Rectal smooth muscle tissue (tissue), 1 donor: ENCODE data around the gene PHC2.

Experiments
- H3K27ac ChIP-seq: one replicate; pipeline ENCODE4 v1.7.0; 2013; ENCODE audit warnings: low read depth, low read length, inconsistent platforms
- H3K27me3 ChIP-seq: one replicate; pipeline ENCODE4 v1.7.0; 2013; ENCODE audit warnings: low read length; ENCODE audit not compliant: control insufficient read depth, insufficient read depth
- H3K36me3 ChIP-seq: one replicate; pipeline ENCODE4 v1.7.0; 2013; ENCODE audit warnings: low read length; ENCODE audit not compliant: control insufficient read depth, insufficient read depth
- H3K4me1 ChIP-seq: one replicate; pipeline ENCODE4 v1.7.0; 2013; ENCODE audit warnings: low read length; ENCODE audit not compliant: control insufficient read depth, insufficient read depth
- H3K4me3 ChIP-seq: one replicate; pipeline ENCODE4 v1.7.0; 2013; ENCODE audit warnings: low read length
- H3K9ac ChIP-seq: one replicate; pipeline ENCODE4 v1.7.0; 2013; ENCODE audit warnings: low read length

PHC2 gene

DNA sequence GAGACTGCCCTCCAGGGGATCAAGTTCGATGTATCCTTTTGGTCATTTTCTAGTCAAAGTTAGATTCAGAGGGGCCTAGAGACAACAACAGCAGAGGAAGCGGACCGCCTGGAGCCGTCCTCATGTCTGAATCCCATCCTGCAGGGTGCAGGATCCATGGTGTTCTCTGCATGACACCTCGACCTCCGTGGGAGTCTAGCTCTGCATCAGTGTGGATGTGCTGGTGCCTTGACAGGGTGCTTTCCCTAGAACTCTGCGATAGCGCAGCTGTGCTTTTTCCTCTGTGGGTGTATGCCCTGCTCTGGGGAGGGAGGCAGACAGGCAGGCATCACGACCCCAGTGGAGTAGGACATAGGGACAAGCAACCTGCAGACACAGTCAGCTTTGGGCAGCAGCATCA lies 61.8 kb downstream of the PHC2 start:
- Histone ChIP-seq H3K9ac (no peak overlapping the region), H3K27ac (no peak overlapping the region), H3K4me1 (peaks cover 26% of the 10 kb centered on the region), H3K4me3 (no peak overlapping the region), H3K27me3 (no peaks in the 10 kb centered on the region), H3K36me3 (no peaks in the 10 kb centered on the region)

DNA sequence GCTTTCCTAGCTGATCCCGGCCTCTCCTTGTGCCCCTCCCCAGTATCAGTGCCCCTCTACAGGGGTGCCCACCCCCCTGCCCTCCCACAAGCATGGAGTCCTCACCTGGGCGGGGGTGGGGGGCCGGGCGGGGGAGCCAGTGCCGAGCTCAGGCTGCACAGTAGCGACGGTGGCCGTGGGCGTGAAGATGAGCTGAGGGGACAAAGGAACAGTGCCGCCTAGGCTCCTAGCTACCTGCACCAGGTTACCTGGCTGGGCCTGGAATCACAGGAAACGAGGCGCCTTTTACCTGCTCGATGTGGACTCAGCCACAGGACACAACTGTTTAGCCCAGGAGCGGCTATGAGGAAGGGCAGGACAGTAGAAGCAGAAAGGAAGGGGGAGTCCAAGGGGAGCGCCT lies 62.5 kb downstream of the PHC2 start:
- H3K9ac ChIP-seq: no peak overlapping the region
- H3K27ac ChIP-seq: no peak overlapping the region
- H3K36me3 ChIP-seq: no peaks in the 10 kb centered on the region
- no peaks in the 10 kb centered on the region for H3K27me3 ChIP-seq
- no peak overlapping the region for H3K4me3 ChIP-seq
- H3K4me1 ChIP-seq: peaks cover 31% of the 10 kb centered on the region

DNA sequence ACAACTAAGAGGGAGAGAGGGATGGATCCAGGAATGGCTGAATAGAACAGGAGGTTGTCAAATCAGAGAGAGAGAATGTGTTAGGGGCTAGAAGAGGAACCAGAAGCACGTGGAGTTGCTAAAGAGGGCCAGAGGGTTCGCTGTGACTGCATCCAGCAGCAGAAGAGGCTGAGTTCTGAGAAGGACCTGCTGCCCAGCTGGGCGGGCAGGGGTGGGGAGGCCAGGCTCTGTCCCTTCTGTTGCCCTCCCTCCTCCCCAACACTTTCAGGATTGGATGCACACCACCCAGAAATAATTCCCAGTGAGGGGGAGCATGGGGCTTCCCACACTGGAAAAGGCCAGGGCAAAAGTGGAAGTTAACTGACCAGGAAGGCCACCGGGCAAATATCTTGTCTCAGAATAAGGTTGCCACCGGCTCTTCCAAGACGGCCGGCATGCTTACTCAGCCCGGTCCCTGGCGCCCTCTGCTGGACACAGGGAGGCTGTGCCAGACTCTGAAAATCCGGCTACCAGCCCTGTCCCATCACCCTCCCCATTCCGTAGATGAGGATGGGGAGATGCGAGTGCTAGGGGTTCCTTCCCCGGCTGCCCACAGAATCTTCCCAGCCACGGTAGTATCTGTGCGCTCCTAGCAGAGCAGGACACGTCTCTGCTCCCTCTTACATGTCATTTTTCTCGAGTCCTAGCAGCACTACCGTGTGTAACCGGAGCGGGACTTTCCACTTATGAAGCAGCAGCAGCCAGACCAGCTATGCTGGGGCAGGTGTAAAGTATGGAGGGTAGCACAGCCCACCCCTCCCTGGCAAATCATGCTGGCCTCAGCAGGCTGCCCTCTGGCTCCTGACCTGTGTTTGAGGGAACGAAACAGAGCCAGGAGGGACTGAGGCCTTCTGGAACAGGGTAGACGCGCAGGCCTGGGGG lies 63.1 kb downstream of the PHC2 start:
- Histone ChIP-seq H3K4me3 (no peak overlapping the region), H3K27me3 (no peaks in the 10 kb centered on the region), H3K9ac (peak overlapping the region; percentile 11), H3K4me1 (peaks cover 33% of the 10 kb centered on the region), H3K36me3 (no peaks in the 10 kb centered on the region), H3K27ac (peak overlapping the region; percentile 53)

DNA sequence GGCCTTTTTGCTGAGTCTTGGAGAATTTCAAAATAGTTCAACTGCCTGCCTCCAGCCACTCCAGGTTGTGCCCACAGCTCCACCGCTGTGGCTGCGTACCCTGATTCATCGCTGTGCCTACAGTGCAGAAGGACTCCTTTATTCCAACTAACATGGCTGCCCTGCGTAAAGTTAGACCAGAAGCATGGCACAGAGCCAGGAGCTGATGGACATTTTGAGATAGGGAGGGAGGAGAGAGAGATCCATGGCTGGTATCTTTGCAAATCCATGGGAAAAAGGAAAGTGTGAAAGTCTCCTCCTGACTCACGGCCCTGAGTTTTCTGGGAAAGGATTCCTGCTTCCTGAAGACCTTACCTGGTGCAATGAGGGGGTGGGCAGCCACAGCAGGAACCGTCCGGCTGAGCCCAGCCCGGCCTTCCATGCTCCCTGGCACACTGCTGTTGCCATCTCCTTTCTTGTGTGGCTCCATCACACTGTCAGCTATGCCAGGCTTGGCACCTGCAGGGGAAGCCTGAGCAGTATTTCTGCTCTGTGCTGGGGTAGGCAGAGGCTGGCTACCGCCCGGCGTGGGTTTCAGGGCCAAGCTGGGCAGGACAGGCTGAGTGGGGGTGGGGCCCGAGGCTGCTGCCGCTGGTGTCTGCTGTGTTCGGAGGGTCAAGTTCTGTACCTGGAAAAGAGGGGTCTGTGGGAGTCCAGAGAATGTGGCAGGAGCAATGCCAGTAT lies 64.0 kb downstream of the PHC2 start:
- Histone ChIP-seq H3K9ac (no peak overlapping the region), H3K27ac (no peak overlapping the region), H3K36me3 (no peaks in the 10 kb centered on the region), H3K4me3 (no peak overlapping the region), H3K27me3 (no peaks in the 10 kb centered on the region), H3K4me1 (peaks cover 33% of the 10 kb centered on the region)

DNA sequence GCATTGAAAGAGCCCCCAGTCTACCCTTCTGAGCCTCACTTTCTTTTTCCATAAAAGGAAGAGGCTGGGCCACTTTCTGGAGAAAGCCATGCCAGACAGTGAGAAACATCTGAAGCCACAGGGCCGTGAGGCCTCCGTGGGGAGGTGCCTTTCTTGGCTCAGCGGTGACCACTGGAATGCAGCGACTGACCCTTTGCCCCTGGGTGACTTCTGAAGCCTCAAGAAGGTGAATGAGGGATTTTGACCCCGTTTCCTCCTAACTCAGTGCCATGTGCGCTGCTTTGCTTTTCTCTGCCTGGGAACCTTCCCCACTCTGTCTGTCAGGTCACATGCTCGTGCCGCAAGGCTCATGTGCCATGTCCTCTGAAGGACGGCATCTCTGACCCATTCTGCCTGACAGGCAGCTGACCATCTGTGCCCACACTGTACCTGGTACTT lies 65.3 kb downstream of the PHC2 start:
- H3K4me1 ChIP-seq: peaks cover 33% of the 10 kb centered on the region

DNA sequence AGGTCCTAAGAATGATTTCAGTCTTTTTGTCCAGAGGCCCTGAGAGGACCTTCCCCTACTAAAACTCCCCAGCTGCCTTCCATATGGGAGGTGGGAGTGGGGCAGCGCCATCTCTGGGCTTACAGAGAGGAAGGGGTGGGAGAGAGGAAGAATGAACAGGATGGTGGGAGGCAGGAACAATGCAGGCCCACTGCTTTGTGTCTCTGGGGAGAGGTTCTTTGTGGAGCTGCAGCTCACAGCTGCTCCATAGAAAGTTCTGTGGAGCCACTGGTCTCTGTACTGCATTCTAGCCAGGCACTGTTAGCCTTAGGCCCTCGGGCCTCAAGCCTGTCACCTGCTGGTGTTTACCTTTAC lies 66.4 kb downstream of the PHC2 start:
- peak overlapping the region; percentile 74 for H3K27ac ChIP-seq
- no peak overlapping the region for H3K4me3 ChIP-seq
- H3K9ac ChIP-seq: no peak overlapping the region
- H3K4me1 ChIP-seq: peaks cover 33% of the 10 kb centered on the region
- no peaks in the 10 kb centered on the region for H3K36me3 ChIP-seq
- no peaks in the 10 kb centered on the region for H3K27me3 ChIP-seq

More for the DNA sequence above, 65.3 kb downstream of the PHC2 start:
- H3K9ac ChIP-seq: no peak overlapping the region
- H3K4me3 ChIP-seq: no peak overlapping the region
- no peaks in the 10 kb centered on the region for H3K36me3 ChIP-seq
- no peaks in the 10 kb centered on the region for H3K27me3 ChIP-seq
- H3K27ac ChIP-seq: peak overlapping the region; percentile 74

DNA sequence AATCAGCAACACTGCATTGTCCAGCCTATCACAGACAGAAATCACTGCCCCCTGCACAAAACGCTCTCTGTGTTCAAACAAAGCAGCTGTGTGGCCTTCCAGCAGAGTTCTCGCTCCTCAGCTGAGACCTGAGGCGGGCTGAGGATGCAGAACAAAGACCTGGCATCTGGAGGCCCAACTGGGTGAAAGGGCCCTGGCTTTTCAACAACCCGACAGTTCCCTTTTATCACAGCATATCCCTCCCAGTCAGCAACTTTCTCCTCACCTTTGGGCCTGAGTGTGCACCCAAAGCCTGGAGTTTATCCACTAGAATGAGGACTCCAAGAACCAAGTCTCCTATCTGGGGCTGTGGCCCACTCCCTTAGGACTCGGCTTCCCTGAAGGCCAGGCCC lies 67.4 kb downstream of the PHC2 start:
- Histone ChIP-seq H3K27me3 (no peaks in the 10 kb centered on the region), H3K27ac (peak overlapping the region; percentile 74), H3K4me1 (peaks cover 33% of the 10 kb centered on the region), H3K4me3 (no peak overlapping the region), H3K9ac (no peak overlapping the region), H3K36me3 (no peaks in the 10 kb centered on the region)

DNA sequence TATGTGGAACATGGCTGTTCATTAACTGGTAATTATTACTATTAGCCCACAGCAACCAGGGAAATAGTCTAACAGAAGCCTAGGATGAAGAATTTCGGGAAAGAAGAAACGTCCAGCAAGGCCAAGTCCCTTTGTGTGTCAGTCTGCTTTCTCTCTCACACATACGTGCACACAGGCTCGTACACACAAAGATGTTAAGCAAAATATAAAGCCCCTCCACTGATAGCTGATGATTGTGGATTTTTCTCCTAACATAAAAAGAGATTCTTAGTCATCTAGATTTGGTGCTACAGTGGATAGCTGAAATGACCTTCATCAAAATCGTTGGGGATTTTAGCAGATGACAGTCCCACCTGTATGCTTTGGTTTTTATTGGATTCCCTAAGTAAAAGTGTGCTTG lies 67.9 kb downstream of the PHC2 start:
- Histone ChIP-seq H3K9ac (no peak overlapping the region), H3K27me3 (no peaks in the 10 kb centered on the region), H3K36me3 (no peaks in the 10 kb centered on the region), H3K4me3 (no peak overlapping the region), H3K27ac (peak overlapping the region; percentile 74), H3K4me1 (peaks cover 33% of the 10 kb centered on the region)

DNA sequence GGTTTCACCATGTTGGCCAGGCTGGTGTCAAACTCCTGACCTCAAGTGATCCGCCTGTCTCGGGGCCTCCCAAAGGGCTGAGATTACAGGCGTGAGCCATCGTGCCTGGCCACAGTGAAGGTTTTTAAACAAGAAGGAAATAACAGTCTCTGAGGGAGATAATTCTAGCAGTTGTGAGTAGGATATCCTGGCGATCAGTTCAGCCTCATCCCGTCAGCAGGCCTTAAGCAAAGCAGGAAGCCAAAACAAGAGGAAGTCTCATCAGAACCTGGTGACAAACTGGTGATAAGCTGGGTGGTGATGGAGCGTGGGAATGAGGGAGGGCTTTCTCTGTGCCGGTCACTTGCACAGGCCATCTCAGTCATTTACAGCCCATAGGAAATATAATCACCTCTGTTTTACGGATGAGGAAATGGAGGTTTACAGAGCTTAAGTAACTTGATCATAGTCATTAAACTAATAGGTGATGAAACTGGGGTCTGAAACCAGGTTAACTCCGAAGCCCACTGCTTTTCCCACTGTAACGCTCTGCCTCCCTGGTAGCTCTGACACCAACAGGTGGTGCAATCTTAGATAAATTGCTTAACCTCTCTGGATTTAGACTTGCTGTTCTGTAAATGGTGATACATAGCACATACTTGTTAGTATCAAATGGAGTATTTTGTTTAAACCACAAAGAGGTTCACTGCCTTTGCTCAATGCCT lies 69.2 kb downstream of the PHC2 start:
- Histone ChIP-seq H3K4me1 (peaks cover 31% of the 10 kb centered on the region), H3K36me3 (no peaks in the 10 kb centered on the region), H3K4me3 (no peak overlapping the region), H3K27me3 (no peaks in the 10 kb centered on the region), H3K9ac (no peak overlapping the region), H3K27ac (no peak overlapping the region)

DNA sequence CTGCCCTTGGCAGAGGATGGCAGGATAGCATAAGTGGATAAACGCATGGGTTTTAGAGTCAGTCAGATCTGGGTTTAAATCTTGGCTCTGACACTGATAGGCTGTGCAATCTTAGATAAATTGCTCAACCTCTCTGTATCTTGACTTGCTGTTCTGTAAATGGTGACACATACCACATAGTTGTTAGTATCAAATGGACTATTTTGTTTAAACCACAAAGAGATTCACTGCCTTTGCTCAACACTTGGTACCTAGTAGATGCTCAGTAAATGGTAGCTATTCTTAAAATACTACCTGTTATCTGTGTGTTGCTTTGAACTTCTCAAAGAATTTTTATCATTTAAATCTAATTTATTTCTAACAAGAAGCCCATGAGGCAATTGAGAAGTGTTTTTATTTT lies 70.5 kb downstream of the PHC2 start:
- H3K27ac ChIP-seq: no peak overlapping the region

DNA sequence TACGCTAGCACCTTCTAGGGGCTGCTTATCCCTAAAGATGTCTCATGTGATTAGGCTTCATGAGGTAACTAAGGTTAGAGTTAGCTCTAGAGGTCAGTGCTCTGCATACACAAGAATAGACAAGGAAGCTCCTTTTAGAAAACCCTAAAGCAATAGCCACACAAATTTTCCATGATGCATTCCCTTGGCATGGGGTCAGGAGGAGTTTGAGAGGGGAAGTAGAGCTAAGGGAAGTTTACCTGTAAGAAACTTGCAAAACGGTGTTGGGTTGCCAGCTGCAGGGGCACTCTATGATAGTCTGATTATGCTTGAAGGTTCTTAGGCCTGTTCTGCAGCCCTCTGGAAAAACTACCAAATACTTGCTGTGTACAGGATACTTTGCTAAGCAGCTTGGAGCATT lies 71.0 kb downstream of the PHC2 start:
- Histone ChIP-seq H3K4me3 (no peak overlapping the region), H3K27ac (no peak overlapping the region), H3K36me3 (no peaks in the 10 kb centered on the region), H3K27me3 (no peaks in the 10 kb centered on the region), H3K4me1 (peaks cover 16% of the 10 kb centered on the region), H3K9ac (no peak overlapping the region)

More for the DNA sequence above, 70.5 kb downstream of the PHC2 start:
- Histone ChIP-seq H3K4me1 (peaks cover 20% of the 10 kb centered on the region), H3K27me3 (no peaks in the 10 kb centered on the region), H3K4me3 (no peak overlapping the region), H3K9ac (no peak overlapping the region), H3K36me3 (no peaks in the 10 kb centered on the region)

DNA sequence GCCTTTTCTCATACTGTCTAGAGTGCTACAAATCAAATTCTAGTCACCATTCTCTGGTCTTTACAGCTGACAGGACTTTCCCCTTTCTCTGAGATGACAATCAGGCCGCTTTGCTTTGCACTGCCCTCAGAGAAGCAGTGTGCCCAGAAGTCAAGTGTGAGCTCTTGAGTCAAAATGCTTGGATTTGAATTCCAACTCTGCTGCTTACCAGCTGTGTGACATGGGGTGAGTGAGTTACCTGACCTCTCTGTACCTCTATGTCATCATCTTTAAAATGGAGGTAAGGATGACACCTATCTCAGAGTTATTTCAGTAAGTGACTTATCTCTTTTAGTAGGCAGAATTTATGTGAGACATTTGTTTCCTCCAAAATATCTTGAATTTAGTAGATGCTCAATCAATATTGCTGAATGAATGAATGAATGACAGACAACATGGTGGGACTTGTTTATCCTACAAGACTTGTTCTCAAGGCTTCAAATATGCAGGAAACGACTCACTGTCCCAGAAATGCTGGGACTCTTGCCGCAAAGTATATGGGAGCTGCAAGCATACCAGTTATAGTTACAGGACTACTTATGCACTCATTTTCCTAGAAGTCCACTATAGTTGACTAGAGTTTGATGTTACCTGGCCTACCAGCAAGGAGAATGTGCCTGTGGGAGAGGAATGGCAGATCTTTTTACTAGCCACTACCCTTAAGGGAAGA lies 71.9 kb downstream of the PHC2 start:
- peaks cover 6% of the 10 kb centered on the region for H3K4me1 ChIP-seq
- no peak overlapping the region for H3K9ac ChIP-seq
- H3K36me3 ChIP-seq: no peaks in the 10 kb centered on the region
- no peak overlapping the region for H3K27ac ChIP-seq
- H3K27me3 ChIP-seq: no peaks in the 10 kb centered on the region
- H3K4me3 ChIP-seq: no peak overlapping the region
